AG20443 (cell line): ENCODE data around the gene ARHGAP4.
A peak's percentile ranks its signal among the peaks of the same experiment; 100 is the strongest.

Experiments used
- DNase-seq: peaks from one replicate; pipeline ENCODE4 v3.0.0; 2012; ENCODE audit warnings: low spot score, mixed read lengths

ARHGAP4 gene

DNA sequence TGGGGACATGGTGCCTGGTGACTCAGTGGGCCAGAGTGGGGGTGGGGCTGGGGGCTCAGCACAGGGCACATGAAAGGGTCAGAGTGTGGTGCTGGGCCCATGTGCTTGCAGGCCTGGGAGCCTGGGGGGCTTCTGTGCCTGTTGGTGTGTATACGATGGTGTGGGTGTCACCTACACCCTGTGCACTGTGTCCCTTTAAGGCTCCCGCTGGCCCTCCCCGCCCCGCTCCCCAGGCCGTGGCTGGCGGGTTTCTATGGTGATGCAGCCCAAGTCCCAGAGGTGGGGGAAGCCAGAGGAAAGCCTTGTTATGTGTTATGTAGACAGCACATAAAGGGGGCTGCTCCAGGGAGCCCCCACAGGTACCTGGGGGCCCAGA lies 45.6 kb downstream of the ARHGAP4 start:
- no peak for DNase-seq

DNA sequence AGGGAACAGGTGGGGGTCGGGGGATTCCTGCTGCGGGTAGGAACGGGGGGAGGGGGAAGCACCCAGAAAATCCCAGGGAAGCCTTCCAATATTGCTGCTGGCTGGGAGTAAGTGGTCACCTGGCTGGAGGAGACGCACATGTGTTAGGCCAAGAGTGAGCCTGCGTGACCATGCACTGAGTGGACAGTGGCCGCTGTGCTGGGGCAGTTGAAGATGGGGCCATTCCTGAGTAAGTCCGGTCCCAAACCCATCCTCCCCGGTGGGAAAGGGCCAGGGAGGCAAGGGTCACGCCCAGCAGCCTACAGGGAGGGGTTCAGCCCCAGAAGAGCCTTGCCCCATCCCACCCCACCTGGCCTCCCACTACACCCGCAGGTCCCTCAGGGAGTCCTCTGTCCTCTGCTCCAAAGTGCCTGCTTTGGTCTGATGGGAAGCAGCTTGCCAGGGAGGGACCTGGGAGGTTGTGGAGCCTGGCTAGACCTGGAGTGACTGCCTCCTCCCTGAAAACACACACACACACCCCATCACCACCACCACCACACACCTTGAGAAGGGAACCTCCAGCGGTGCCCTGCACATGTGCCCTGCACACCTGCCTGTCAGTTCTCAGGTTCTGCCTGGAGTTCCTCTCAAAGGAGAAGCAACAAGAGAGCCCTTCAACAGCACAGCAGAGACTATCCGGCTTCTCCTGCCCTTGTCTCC lies 46.2 kb downstream of the ARHGAP4 start:
- no peak for DNase-seq

DNA sequence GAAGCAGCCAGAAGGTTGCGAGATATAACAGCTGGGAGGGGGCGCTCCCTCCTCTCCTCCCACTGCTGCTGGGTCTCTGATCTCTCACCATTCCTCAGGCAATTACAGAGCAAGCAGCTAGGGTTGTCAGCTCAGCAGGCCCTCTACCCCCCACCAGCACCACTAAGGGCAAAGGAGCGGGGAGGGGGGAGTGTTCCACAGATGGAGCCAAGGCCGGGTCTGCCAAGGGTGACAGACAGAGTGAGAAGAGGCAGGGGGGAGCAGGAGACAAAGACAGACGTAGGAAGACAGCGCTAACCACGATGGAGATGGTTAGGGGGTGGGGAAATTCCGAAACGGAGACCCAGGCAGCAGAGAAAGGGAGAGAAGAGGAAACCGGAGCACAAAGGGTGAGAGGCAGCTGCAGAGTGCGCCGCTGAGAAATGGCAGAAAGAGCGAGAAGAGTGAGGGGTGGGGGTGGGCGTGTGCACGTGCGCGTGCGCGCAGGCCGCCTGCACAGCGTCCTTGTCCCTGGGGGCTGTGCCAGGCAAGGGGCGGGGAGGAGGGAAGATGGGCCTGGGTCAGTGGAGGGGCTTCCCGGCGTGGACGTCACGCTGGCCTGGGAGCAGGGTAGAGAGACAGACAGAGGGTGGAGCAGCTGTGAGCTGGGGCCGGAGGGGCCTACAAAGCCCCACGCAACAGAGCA lies 47.0 kb downstream of the ARHGAP4 start:
- no peak for DNase-seq

- DNase-seq: no peak
These were observed 47.7 kb downstream of the ARHGAP4 start for GRCh38 chrX:153878345-153878744.

DNA sequence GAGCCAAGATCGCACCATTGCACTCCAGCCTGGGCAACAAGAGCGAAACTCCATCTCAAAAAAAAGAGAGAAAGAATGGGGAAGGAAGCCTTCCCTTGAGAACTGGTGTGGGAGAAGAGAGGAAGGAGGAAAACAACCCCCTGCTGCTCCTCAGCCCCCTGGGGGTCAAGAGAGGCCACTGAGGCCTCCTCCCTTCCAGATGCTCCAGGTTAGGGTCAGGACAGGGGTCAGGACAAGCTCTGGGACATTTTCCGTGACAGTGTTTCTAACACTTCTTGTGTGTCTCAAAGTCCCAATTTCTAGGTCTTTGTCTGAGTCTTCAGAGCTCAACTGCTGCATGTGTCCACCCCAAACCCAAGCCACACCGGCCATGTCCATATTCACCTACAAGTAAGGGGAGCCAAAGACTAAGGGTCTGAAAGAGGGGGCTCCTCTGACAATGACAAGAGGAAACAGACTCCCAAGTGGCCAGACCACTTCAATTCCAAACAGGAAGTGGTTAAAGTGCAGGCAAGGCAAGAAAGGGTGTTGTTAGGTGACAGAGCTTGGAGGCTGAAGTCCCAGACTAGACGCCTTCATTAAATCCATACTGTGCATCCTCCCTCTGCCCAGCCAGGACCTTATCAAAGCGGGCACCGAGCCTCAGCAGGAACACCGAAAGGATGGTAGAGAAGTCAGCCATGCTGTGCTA lies 48.3 kb downstream of the ARHGAP4 start:
- DNase-seq: no peak

DNA sequence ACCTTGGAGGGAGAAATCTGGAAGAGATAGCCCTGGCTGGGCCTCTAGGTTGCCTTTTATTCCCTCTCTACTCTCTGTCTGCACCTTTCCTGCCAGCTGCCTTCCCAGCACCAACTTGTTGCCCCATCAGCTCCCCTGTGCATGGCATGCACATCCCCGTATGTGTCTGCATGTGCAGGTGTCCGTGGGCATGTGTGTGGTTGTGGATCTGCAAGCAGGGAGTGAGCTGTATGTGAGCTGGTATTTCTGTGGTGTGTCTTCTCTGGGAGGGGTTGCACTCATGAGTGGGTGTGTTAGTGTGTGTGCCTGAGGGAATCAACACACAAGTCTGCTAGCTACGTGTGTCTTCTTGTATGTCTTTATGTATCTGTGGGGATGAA lies 50.0 kb downstream of the ARHGAP4 start:
- DNase-seq: no peak

- DNase-seq: peak; percentile 77
These were observed 50.5 kb downstream of the ARHGAP4 start for GRCh38 chrX:153875391-153876111.

- no peak for DNase-seq
These were observed 51.5 kb downstream of the ARHGAP4 start for GRCh38 chrX:153874366-153875125.

- no peak for DNase-seq
These were observed 52.0 kb downstream of the ARHGAP4 start for GRCh38 chrX:153874085-153874365.

DNA sequence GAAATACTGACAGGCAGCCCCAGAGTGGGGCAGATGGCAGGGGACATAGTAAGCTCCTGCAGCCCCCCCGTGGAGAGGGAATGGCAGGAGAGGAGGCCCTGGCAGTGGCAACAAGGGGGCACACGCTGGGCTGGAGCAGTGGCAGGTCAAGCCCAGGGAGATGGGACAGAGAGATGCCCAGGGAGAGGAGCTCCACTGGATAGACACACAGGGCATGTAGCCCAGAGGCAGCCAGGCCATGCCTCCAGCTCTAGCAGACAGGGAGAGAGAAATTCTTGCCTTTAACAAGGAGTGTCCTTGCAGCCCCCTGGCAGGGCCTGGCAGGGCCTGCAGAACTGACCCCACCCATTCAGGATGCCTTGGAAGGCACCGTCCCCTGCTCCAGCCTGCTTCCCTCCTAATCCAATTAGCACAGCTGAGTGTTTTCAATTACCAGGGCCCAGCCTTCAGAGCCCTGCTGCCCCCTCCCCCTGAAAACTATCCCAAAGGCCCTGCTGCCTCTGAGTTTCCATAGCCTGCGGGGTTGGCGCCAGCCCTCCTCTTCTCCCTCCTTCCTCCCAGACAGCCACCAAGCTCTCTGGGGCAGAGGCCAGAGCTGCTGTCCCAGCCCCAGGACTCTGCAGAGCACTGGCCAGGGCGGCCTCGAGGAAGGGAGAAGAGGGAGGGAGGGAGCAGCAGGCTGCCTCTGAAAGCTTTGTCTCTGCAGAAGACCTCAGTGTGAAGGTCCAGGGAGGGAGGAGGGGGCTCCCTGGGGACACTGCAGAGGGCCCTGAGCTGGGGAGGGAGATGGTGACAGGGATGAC lies 52.6 kb downstream of the ARHGAP4 start:
- no peak for DNase-seq

DNA sequence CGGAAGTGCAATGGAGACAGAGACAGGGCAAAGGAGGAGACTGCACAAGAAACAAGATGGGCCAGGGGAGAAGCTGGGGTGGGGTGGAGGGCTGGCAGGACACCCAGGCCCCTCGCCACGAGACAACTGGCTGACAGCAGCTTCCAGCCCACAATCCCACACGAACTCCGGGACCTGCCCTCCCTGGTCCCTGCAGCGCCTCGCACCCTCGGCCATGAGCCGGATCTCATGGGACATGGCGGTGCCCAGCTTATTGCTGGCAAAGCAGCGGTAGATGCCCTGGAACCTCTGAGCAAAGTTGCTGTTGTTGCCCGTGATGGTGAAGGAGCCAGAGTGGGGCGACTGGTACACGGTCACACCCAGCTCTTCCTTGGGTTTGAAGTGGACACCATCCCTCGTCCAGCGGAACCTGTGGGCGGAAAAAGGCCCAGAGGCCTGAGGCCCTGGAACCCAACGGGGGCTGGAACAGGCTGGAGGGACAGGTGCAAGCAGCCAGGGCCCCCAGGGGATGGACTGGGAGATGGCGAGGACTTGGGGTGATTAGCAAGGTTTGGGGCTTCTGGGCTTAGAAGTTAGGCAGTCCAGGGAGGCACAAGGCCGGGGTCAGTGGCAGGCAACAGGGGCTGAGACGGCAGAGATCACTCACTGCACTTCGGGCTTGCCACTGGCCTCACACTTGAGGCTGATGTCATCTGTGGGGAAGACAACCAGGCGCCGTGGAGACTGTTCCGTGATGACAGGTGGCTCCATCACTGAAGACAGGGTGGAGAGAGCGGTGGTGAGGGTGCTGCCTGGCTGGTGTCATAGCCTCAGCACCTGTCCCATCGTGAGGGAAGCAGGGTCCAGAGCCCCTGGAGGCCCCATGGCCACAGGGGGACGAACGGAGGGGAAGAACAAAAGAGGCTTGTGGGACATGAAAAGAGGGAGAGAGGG lies 53.9 kb downstream of the ARHGAP4 start:
- DNase-seq: no peak

GRCh38 chrX:153871451-153871850 lies 54.6 kb downstream of the ARHGAP4 start:
- DNase-seq: no peak

- no peak for DNase-seq
These were observed 55.2 kb downstream of the ARHGAP4 start for GRCh38 chrX:153870791-153871360.

DNA sequence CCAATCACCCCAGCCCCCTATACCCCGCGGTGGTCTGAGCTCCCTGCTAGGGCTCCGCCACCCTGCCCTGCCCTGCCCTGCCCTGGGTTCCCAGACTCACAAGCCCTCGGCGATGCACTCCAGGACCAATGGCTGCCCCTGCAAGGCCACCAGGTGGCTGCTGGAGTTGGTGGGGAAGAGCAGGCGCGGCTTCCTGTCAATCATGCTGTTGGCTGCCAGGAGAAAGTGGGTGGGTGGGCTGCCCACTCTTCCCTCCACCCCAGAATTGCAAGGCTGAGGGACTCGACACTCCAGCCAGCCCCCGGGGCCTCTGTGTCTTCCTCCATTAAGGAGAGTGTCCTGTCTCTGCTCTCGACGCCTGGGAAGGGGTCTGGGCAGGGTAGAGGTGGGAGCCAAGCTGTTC lies 55.8 kb downstream of the ARHGAP4 start:
- no peak for DNase-seq

- DNase-seq: no peak
These were observed 56.4 kb downstream of the ARHGAP4 start for GRCh38 chrX:153869473-153870287.

- DNase-seq: no peak
These were observed 57.2 kb downstream of the ARHGAP4 start for GRCh38 chrX:153868576-153869472.

DNA sequence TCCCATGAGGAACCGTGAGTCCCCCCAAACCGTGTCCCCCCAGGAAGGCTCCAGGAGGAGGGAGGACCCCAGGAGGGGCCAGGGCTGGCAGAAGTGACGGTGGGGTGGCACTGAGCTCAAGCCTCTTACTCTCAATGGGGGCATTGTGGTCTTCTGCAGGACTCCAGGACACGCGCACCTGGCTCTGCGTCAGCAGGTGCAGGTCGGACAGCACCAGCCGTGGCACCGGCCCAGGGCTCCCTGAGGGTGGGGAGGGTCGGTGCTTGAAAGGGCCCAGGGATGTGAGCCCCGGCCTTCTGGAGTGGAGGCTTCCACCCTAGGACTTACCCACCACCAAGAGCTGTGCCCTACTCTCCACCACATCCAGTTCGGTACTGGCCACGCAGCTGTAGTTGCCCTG lies 58.4 kb downstream of the ARHGAP4 start:
- no peak for DNase-seq

- no peak for DNase-seq
These were observed 58.9 kb downstream of the ARHGAP4 start for GRCh38 chrX:153867139-153867538.
